Measurements from ENCODE around the gene DAB2IP.

The DAB2IP gene

GRCh38 chr9:121686930-121687541 is 35.6 kb downstream of the DAB2IP start:
- peak; percentile 27 for DNase-seq

- no peak for DNase-seq
Measured at GRCh38 chr9:121688146-121688680, 36.8 kb downstream of the DAB2IP start.

DNA sequence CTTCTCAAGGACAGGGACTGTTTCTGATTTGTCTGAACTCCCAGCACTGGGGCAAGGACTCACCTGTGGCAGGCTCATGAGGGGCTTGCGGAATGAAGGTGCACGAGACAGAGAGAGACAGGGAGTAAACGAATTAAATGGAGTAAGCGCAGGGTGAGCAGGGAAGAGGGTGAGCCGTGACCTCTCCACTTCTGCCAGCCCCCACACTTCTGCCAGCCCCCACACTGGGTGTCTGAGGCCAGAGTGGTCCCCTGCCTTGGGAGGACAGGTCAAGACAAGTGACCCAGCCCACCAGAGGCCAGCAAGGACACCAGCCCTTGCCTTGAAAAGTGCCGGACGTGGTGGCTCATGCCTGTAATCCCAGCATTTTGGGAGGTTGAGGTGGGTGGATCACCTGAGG is 37.2 kb downstream of the DAB2IP start:
- DNase-seq: no peak

GRCh38 chr9:121689461-121690157 is 38.2 kb downstream of the DAB2IP start:
- no peak for DNase-seq

DNA sequence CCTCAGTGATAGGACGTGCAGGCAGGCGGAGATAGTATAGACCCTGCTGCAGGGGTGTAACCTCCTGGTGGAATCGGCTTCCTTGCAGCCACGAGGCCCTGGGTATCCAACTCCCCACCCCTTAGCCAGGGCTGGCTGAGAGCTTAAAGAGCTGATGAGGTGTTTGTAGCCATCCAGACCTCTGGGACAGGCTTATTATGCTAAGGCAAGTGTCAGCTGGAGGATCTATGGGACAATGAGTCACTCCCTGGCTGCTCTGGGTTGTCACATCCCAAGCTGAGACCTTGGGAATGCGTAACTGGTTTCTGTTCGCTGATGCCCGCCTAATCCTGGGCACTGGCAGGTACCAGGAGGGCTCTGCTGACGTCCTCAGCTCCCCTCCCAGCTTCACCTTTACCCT is 38.9 kb downstream of the DAB2IP start:
- DNase-seq: no peak

DNA sequence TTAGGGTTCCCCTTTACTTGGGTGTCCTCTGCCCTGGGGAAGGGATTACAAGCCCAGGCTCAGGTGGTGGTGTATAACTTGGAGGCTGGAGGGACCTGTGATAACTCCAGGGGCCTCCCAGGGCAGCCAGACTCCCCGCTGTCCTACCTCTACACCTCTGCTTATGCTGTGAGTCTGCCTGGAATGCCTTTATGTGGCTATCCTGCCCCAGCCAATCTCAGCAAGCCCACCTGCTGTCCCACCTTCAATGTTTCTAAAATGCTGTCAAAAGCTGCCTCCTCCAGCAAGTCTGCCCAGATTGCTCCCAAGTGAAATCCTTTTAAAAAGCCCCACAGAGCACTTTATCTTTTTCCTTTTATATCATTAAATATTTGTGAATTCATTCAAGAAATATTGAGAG is 39.3 kb downstream of the DAB2IP start:
- no peak for DNase-seq

GRCh38 chr9:121691890-121692289 is 40.5 kb downstream of the DAB2IP start:
- DNase-seq: no peak

DNA sequence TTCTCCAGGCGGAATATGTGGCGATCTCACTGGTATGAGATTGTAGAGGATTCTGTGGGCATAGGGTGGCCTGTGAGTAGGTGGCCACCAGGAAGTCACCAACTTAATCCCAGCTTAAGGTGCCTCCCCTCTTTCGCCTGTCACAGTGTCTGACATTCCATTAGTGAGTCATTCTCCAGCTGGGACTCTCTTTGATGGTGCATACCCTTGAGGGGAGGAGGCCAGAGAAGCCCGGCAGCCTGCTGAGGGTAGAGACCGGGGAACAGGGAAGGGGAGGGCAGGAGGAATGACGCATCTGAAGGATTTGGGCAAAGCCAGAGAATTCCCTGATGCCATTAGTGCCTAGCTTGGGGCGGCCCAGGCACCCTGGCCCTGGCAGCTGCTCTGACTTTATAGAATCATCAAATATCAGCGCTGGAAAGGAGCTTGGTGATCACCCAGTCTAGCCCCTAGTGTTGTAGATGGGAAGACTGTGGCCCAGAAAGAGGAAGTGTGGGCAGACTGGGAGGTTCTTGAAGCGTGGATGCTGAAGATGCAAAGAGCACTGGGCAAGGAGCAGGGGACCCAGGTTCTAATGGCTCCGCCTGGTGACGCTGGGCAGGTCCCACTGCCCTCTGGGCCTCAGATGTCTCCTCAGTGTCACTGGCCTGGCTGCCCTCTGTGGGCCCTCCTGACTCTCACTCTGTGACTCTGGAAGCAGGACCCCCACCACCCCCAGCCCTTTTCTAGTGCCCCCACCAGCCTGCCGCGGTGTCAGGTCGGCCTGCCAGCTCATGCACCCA is 41.4 kb downstream of the DAB2IP start:
- no peak for DNase-seq

DNA sequence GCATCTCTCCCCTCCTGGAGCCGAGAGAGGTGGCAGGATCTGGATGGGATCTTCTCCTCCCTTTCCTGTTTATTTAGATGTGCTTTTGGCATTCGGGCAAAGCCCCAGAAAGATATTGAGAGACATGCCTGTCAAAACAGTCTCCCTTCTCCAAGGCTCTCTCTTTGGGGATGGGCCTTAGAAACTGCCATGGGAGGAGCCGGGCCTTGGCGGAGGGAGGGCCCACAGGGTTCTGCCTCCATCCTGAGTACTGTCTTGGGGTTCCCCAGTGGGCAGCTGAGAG is 41.9 kb downstream of the DAB2IP start:
- DNase-seq: no peak

GRCh38 chr9:121694001-121694400 is 42.6 kb downstream of the DAB2IP start:
- DNase-seq: no peak

- no peak for DNase-seq
Measured at GRCh38 chr9:121694600-121694999, 43.2 kb downstream of the DAB2IP start.

- DNase-seq: no peak
Measured at GRCh38 chr9:121696930-121697329, 45.5 kb downstream of the DAB2IP start.

- no peak for DNase-seq
Measured at GRCh38 chr9:121698627-121699570, 47.5 kb downstream of the DAB2IP start.

DNA sequence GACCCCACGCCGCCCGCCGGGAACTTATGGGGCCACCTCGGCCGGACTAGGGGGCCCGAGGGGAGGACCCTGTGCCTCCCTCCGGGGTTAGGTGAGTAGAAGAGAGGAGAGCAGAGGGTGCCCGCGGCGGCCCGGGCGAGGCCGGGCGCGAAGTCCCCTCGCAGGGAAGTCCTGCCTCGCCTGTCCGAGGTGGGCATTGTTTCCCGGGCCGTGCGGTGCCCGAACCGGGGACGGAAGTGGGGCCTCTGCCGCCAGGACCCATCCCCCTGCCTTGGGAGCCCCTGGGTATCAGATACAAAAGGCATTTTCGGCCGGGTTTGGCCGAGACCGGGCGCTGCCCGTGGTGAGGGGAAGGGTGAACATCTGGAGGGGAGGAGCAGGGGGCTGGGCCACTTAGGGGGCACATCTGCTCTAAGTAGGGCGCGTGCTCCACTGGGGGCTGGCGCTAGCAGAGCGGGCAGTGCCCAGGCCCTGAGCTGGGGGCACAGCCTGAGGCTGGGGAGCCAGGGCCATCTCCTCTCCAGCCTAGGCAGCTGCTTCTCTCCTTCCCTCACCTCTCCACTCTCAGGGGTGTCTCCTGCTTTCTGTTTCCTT is 48.2 kb downstream of the DAB2IP start:
- no peak for DNase-seq

DNA sequence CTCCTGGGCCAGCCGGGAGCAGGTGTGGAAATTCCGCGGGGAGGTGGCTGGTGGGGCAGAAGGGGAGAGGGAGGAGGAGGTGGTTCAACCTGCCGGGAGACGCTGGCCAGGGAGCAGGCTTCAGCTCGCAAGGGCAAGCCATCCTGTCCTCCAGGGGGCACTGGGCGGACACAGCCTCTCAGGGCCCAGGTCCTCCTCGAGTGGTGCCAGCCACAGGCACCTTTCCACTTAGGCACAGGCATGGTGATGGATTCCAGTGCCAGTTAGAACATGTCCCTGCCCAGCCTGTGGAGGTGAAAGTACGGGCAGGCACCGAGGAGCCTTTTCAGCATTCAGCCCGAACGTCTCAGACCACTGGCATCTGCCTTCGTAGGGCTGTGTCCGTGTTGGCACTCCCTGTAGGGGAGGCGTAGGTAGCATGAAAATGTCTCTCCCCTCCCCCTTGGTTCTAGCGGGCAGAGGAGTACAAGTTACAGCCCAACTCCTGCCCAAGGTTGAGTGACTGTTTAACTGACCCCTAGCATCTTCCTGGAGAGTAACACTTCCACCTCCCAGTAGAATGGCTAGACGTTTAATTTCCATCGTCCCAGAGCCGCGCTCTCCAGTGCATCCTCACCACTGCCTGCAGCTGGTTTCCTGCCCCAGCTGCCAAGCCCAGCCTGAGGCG is 48.9 kb downstream of the DAB2IP start:
- DNase-seq: peak; percentile 37

DNA sequence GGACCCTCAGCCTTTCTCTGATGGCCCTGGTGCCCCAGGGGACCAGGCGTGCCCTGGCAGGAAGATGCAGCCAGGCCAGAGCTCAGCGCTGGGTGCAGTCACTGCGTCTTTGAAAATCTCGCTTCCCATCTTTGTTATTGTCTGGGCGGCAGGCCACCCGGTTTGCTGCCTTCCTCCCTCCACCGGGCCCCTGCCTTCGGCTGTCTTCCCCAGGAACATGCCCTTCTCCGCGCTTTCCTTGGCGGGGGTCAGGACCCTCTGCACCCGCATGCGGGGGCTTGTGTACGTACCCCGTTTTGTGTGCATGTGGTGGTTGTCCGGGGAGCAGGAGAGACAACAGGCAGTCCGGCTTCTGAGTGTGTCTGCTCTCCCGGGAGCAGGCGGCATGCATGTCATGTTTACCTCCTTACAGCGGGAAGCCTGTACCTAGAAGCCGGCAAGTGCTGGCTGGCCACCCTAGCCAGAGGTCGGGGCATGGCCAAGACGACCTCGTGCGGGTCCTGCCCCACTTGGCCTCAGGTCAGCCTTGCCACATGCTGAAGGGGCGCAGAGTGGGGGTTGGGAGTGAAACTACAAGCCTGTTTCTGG is 49.5 kb downstream of the DAB2IP start:
- no peak for DNase-seq

DNA sequence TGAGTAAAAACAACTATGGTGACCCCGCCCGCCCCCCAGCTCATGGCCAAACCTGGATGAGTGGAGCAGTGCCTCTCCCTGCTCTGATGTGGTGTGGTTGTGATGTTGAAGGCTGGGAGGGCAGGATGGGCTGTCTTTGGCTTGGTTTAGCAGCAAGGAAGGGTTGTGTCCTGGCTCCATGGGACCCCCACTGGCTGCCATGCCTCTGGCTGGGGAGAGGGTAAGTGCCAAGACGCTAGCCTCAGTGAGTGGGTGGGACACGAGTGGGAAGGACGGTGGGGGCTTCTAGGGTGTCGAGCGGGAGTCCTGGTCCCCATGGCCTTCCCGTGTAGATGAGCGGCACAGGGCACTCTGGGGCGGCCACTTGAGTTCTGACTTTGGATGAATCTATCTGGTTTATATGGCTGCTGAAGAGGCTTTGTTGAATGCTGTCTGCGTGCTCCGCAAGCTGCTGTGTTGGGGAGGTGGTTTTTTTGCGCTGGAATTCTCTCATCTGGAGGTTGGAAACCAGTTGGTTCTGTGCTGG is 50.4 kb downstream of the DAB2IP start:
- no peak for DNase-seq

GRCh38 chr9:121703014-121703734 is 51.7 kb downstream of the DAB2IP start:
- DNase-seq: no peak

- no peak for DNase-seq
Measured at GRCh38 chr9:121704281-121704680, 52.8 kb downstream of the DAB2IP start.

DNA sequence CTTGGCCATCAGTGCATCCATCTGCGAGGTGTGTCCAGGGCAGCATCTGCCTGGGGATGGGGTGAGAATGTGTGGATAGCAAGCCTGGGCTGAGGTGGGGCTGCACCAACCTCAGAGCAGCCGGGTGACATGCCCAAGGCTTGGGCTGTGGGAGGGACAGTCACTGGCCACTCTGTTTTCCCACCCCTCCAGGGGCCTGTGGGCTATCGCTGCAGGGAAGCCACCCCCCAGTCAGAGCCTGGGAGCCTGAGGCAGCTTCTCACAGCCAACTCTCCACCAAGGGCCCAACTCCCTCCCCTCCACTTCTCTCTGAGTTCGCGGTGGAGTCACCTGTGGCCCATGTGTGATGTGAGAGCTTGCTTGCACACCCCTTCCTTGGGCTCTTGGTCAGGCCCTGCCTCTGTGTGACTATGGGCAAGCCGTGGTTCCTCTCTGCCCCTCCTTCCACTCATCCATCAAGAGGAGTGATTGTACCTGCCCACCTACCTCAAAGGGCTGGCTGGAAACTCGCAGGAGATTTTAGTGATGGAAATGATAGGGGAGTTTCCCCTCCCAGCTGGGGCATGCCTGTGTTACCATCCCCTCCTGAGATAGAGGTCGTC is 54.8 kb downstream of the DAB2IP start:
- DNase-seq: no peak
